ENCODE measurements around the gene PAXX.

PAXX gene

DNA sequence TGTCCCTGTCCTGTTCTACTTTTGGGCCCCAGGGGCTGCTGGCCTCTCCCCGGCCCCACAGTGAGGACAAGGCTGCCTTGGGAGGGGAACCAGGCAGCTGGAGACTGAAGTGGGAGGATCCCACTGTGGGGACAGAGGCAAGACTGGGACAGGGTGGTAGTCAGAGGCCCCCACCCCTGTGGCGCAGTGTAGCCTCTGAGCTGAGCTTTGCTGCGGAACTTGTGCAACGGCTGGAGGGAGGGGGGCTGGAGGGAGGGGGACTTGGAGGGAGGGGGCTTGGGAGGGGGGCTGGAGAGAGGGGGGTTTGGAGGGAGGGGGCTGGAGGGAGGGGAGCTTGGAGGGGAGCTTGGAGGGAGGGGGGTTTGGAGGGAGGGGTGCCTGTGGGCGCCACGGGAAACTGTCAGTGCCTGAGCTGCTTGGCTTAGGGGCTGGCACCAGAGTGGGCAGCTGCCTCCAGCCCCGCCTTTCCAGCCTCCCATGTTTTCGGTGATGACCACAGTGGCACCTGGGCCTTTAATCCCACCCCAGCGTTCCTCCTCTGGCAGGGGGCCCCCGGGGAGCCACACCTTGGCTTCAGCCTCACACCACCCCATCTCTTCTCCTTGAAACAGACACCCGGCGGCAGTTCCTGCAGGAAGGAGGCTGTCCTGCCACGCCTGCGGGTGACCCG, 42.0 kb downstream of the PAXX start:
- DNase-seq, result no peak

DNA sequence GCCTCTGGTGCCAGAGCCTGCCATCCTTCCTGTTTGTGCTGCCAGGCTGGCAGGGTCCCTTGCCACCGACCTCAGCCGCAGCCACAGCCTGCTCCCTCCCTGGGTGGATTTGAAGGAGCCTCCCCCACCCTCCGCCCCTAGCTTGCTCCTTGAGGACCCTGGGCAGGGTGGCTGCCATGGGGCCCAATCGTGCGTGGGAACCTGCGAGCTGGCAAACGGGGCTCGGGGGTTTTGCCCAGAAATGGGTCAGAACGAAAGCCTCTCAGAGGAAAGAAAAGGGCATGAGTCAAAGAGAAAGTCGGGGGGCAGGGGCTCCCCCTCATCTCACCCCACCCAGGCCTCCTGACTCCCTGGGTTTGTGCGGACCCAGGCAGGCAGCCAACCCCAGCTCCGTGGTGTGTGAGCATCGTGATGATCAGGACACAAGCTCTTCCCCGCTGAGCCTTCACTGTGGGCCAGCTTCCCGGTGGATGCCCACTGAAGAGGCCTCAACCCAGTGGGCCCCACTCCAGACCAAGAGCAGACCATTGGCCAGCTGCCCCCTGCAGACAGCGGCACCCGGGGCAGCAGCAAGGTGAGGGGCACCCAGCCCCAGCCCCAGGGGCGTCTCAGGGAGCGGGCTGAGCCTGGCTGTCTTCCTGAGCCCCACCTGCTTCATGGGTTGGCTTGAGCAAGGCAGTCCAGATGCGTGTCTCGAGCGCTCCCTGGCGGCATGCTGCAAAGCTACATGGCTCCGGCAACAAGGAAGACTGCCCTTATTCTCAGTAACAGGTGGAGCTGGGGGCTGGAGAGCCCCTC, 42.7 kb downstream of the PAXX start:
- DNase-seq, result peak; percentile 89

DNA sequence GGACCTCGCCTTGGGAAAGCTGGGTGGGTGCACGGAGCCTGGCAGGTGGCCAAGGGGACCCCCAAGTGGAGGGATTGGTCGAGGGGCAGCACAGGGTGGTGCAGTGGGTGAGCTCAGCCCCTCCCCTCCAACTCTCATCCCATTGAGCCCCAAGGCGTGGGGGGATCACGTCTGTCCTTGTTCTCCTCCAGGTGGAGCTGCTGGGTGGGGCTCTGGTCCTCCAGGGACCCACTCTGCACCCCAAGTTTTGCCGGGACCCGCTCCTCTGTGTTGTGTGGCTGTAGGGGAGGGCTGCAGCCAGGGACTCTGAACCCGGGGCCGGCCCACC, 43.2 kb downstream of the PAXX start:
- no peak for DNase-seq

GRCh38 chr9:137035937-137036336, 43.7 kb downstream of the PAXX start:
- DNase-seq, result no peak

DNA sequence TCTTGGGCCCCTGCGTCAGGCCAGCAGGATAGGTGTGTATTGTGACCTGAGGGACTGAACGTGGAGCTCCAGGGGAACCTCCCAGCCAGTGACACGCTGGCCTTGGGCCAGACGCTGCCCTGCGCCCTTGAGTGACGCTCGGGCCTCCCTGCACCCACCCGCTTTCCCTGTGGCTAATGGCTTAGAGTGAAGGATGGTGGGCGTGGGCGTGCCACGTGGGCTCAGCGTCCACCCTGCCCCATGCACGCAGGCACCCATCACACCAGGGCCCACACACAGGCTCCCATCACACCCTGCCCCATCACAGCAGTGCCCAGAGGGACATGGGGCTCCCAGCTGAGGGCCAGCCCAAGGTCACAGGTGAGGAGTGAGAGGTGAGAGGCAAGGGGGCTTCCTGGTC, 44.8 kb downstream of the PAXX start:
- no peak for DNase-seq

- no peak for DNase-seq
These were observed 45.3 kb downstream of the PAXX start for GRCh38 chr9:137037483-137037882.

DNA sequence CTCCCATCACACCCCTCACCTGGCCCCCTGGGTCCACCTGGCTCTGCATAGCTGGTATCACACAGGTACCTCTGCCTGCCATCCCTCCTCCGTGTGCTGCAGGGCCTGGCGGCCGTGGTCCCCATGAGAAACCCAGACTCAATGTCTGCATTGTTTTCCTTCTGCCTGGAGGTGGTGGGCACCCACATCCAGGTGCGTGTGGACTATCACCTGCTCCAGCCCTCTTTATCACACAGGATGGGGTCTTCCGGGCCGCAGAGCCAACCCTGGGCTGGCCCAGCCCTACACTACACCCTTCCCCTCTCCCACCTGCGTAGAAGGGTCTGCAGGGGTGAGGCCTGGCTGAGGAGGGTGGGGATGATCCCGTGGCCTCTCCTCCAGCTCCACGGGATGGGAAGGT, 46.7 kb downstream of the PAXX start:
- DNase-seq, result no peak

GRCh38 chr9:137039611-137040366, 47.6 kb downstream of the PAXX start:
- DNase-seq, result no peak

- DNase-seq, result no peak
These were observed 48.3 kb downstream of the PAXX start for GRCh38 chr9:137040568-137040967.

GRCh38 chr9:137041124-137041523, 48.9 kb downstream of the PAXX start:
- no peak for DNase-seq

GRCh38 chr9:137042751-137043727, 50.8 kb downstream of the PAXX start:
- no peak for DNase-seq

Data from activated gamma-delta T cell treated with Interleukin-2 at 50 U/mL for 16 hours (primary cell).